H9 (cell line): ENCODE data around the gene EPS15. TPM values are rescaled to one million over a fixed set of nuclear protein-coding genes. Genes with fewer than 3 reads are reported as not detected.
A peak's percentile ranks its signal among the peaks of the same experiment; 100 is the strongest.

Experiments used
- DNase-seq: peaks from one replicate; pipeline ENCODE4 v3.0.0-alpha.2; 2017
- H2AFZ ChIP-seq: one replicate; pipeline ENCODE4 v1.6.1; 2013; ENCODE audit warnings: mild to moderate bottlenecking, low read length, control low read depth, moderate library complexity
- H2AK5ac ChIP-seq: 2 replicates; pipeline ENCODE4 v1.6.1; 2013; ENCODE audit warnings: low read length, control low read depth, mixed read lengths; ENCODE audit not compliant: insufficient read length
- H2BK120ac ChIP-seq: one replicate; pipeline ENCODE4 v1.6.1; 2013; ENCODE audit warnings: low read depth, mild to moderate bottlenecking, low read length, control low read depth, inconsistent platforms; ENCODE audit not compliant: poor library complexity, severe bottlenecking
- H2BK12ac ChIP-seq: 2 replicates; pipeline ENCODE4 v1.6.1; 2013; ENCODE audit warnings: low read length, control low read depth, mixed read lengths, low read depth; ENCODE audit not compliant: insufficient read length
- H2BK15ac ChIP-seq: 2 replicates; pipeline ENCODE4 v1.6.1; 2013; ENCODE audit warnings: low read depth, low read length, control low read depth
- H2BK20ac ChIP-seq: one replicate; pipeline ENCODE4 v1.6.1; 2013; ENCODE audit warnings: low read depth, mild to moderate bottlenecking, low read length, control low read depth, inconsistent platforms; ENCODE audit not compliant: poor library complexity, severe bottlenecking
- H2BK5ac ChIP-seq: 2 replicates; pipeline ENCODE4 v1.6.1; 2013; ENCODE audit warnings: low read length, control low read depth, mixed read lengths; ENCODE audit not compliant: insufficient read length
- H3K14ac ChIP-seq: 2 replicates; pipeline ENCODE4 v1.6.1; 2013; ENCODE audit warnings: low read length, control low read depth; ENCODE audit not compliant: insufficient read depth
- H3K18ac ChIP-seq: 2 replicates; pipeline ENCODE4 v1.6.1; 2013; ENCODE audit warnings: low read depth, mild to moderate bottlenecking, mixed read lengths, low read length, control low read depth; ENCODE audit not compliant: insufficient read length
- H3K23ac ChIP-seq: 2 replicates; pipeline ENCODE4 v1.6.1; 2013; ENCODE audit warnings: low read length, control low read depth, mixed read lengths, low read depth; ENCODE audit not compliant: insufficient read length
- H3K23me2 ChIP-seq: 2 replicates; pipeline ENCODE4 v1.6.1; 2013; ENCODE audit warnings: low read depth, mild to moderate bottlenecking, mixed read lengths, low read length, control low read depth; ENCODE audit not compliant: insufficient read length, poor library complexity, severe bottlenecking
- H3K27ac ChIP-seq: 2 replicates; pipeline ENCODE4 v1.5.1; 2013; ENCODE audit warnings: low read length, control low read depth, mixed read lengths, low read depth; ENCODE audit not compliant: insufficient read length
- H3K27me3 ChIP-seq: 2 replicates; pipeline ENCODE4 v1.6.1; 2013; ENCODE audit warnings: low read length, control low read depth, inconsistent platforms; ENCODE audit not compliant: insufficient read depth
- H3K4ac ChIP-seq: 2 replicates; pipeline ENCODE4 v1.6.1; 2013; ENCODE audit warnings: low read depth, mild to moderate bottlenecking, control low read depth, inconsistent platforms, low read length, moderate library complexity
- H3K4me1 ChIP-seq: 2 replicates; pipeline ENCODE4 v1.6.1; 2013; ENCODE audit warnings: low read length, control low read depth, inconsistent platforms; ENCODE audit not compliant: insufficient read depth
- H3K4me2 ChIP-seq: 2 replicates; pipeline ENCODE4 v1.6.1; 2013; ENCODE audit warnings: low read length, control low read depth, mixed read lengths; ENCODE audit not compliant: insufficient read length, insufficient read depth
- H3K56ac ChIP-seq: 2 replicates; pipeline ENCODE4 v1.6.1; 2013; ENCODE audit warnings: low read depth, mild to moderate bottlenecking, mixed read lengths, low read length, control low read depth; ENCODE audit not compliant: insufficient read length
- H3K79me1 ChIP-seq: 2 replicates; pipeline ENCODE4 v1.6.1; 2013; ENCODE audit warnings: low read depth, mild to moderate bottlenecking, moderate library complexity, low read length, control low read depth, inconsistent platforms; ENCODE audit not compliant: insufficient read depth, poor library complexity, severe bottlenecking
- H3K79me2 ChIP-seq: 2 replicates; pipeline ENCODE4 v1.6.1; 2013; ENCODE audit warnings: low read length, control low read depth, inconsistent platforms; ENCODE audit not compliant: insufficient read depth
- H3K9ac ChIP-seq: 2 replicates; pipeline ENCODE4 v1.6.1; 2013; ENCODE audit warnings: low read length, control low read depth, mixed read lengths; ENCODE audit not compliant: insufficient read length; ENCODE audit errors: extremely low read depth
- H3K9me3 ChIP-seq: one replicate; pipeline ENCODE4 v1.6.1; 2013; ENCODE audit warnings: low read depth, low read length, inconsistent platforms; ENCODE audit not compliant: control insufficient read depth
- H3T11ph ChIP-seq: one replicate; pipeline ENCODE4 v1.6.1; 2013; ENCODE audit warnings: mild to moderate bottlenecking, low read length, control low read depth, inconsistent platforms
- H4K20me1 ChIP-seq: one replicate; pipeline ENCODE4 v1.6.1; 2013; ENCODE audit not compliant: control insufficient read depth, insufficient read length, insufficient read depth
- H4K5ac ChIP-seq: 2 replicates; pipeline ENCODE4 v1.6.1; 2013; ENCODE audit warnings: low read depth, mild to moderate bottlenecking, mixed read lengths, low read length, control low read depth; ENCODE audit not compliant: insufficient read length
- H4K8ac ChIP-seq: replicated peaks from 2 replicates; pipeline ENCODE4 v1.6.1; 2013; ENCODE audit warnings: low read length, control low read depth, mixed read lengths, low read depth; ENCODE audit not compliant: insufficient read length
- H4K91ac ChIP-seq: 2 replicates; pipeline ENCODE4 v1.6.1; 2013; ENCODE audit warnings: low read depth, mild to moderate bottlenecking, moderate library complexity, mixed read lengths, low read length, control low read depth; ENCODE audit not compliant: insufficient read length
- H3K27ac Mint-ChIP-seq, 3 experiments: 2 replicates in 2 of 3; 3 replicates in 1 of 3; pipeline ENCODE4 v1.8.0; 2020 to 2021; ENCODE audit warnings: mixed read lengths in 3 of 3, mild to moderate bottlenecking in 1 of 3, moderate library complexity in 1 of 3
- H3K27me3 Mint-ChIP-seq: 2 replicates; pipeline ENCODE4 v1.8.0; 2021; ENCODE audit warnings: low read depth, mild to moderate bottlenecking, moderate library complexity, mixed read lengths
- H3K36me3 Mint-ChIP-seq, 3 experiments: 2 replicates in 2 of 3; 3 replicates in 1 of 3; pipeline ENCODE4 v1.8.0; 2020 to 2021; ENCODE audit warnings: low read depth in 3 of 3, mixed read lengths in 3 of 3; ENCODE audit not compliant: insufficient read depth in 1 of 3
- H3K4me1 Mint-ChIP-seq, 2 experiments: 2 replicates each; pipeline ENCODE4 v1.8.0; 2020; ENCODE audit warnings: mixed read lengths in 2 of 2
- H3K4me3 Mint-ChIP-seq, 2 experiments: 2 replicates in 1 of 2; 3 replicates in 1 of 2; pipeline ENCODE4 v1.8.0; 2020 to 2021; ENCODE audit warnings: mild to moderate bottlenecking in 2 of 2, mixed read lengths in 2 of 2, moderate library complexity in 1 of 2
- H3K9me3 Mint-ChIP-seq, 2 experiments: 2 replicates in 1 of 2; 3 replicates in 1 of 2; pipeline ENCODE4 v1.8.0; 2020; ENCODE audit warnings: mild to moderate bottlenecking in 2 of 2, mixed read lengths in 2 of 2, moderate library complexity in 1 of 2
- CTCF ChIP-seq: fragments of 200-600 bp; sonication (generic); conservative IDR thresholded peaks from 3 replicates; pipeline ENCODE4 v1.8.0; 2021; ENCODE audit warnings: antibody characterized with exemption, mild to moderate bottlenecking
- WGBS: extraction: QIAGEN DNeasy Blood & Tissue Kit; methylation state at CpG from one replicate; pipeline ENCODE4 v1.1.7; 2013; ENCODE audit warnings: missing lambda C conversion rate, low lambda C conversion rate, mixed read lengths; ENCODE audit not compliant: insufficient read length; ENCODE audit errors: extremely low coverage; 5-methylcytosine and 5-hydroxymethylcytosine counted together
- total RNA-seq: library from RNA; stranded (reverse); gene quantifications from 2 replicates; pipeline ENCODE4 v1.2.1, GENCODE V29; 2021

The EPS15 gene
- total RNA-seq, 1 experiment from 2014 or later, result 44.1 TPM

GRCh38 chr1:51433972-51434510, 85.0 kb downstream of the EPS15 start:
- H2BK5ac ChIP-seq, result no peak overlapping the region
- no peaks in the 10 kb centered on the region for H3K23me2 ChIP-seq
- no peak overlapping the region for H2BK120ac ChIP-seq
- DNase-seq, result no peak
- H4K8ac ChIP-seq, result no peak overlapping the region
- no peak for TF ChIP-seq CTCF
- no peak overlapping the region for H3K56ac ChIP-seq
- Mint-ChIP-seq H3K27me3 (no peaks in the 10 kb centered on the region), H3K4me1 (peaks cover 2 to 8% of the 10 kb centered on the region in 2 experiments; a peak in 1 of 4 replicates), H3K9me3 (no peaks in the 10 kb centered on the region), H3K36me3 (peaks cover 0 to 8% (median 4%) of the 10 kb centered on the region in 3 experiments; a peak in 4 of 7 replicates), H3K4me3 (no peak overlapping the region), H3K27ac (peak overlapping the region in 2 of 3 experiments; percentile 28 to 70; a peak in 4 of 7 replicates)
- H3K9me3 ChIP-seq, result no peaks in the 10 kb centered on the region
- no peak overlapping the region for H3K9ac ChIP-seq
- H3K79me2 ChIP-seq, result no peaks in the 10 kb centered on the region
- no peak overlapping the region for H3K4ac ChIP-seq
- H3K14ac ChIP-seq, result no peak overlapping the region
- no peaks in the 10 kb centered on the region for H3K27me3 ChIP-seq
- H3K27ac ChIP-seq, result no peak overlapping the region
- no peak overlapping the region for H4K91ac ChIP-seq
- no peak overlapping the region for H2BK20ac ChIP-seq
- no peak overlapping the region for H3K23ac ChIP-seq
- H3K79me1 ChIP-seq, result no peaks in the 10 kb centered on the region
- no CpG with 5 or more reads among the region's 2 CpGs for WGBS
- H3K18ac ChIP-seq, result no peak overlapping the region
- no peak overlapping the region for H4K5ac ChIP-seq
- H2BK15ac ChIP-seq, result no peak overlapping the region
- H2BK12ac ChIP-seq, result no peak overlapping the region
- H3K4me2 ChIP-seq, result no peak overlapping the region
- H4K20me1 ChIP-seq, result no peaks in the 10 kb centered on the region
- H2AFZ ChIP-seq, result no peak overlapping the region
- H2AK5ac ChIP-seq, result no peak overlapping the region
- H3K4me1 ChIP-seq, result no peaks in the 10 kb centered on the region
- H3T11ph ChIP-seq, result no peak overlapping the region
